Nucleus accumbens (tissue), 56 donors: ENCODE measurements around the gene UACA.
A peak's percentile ranks its signal among the peaks of the same experiment; 100 is the strongest.
"Not testable (repeated sequence)": the region's sequence is repeated elsewhere in the genome, so short reads cannot be mapped to it uniquely, and the experiment has no call there.

ENCODE experiments used
- DNase-seq, 56 donors: peaks; one replicate each; lab custom pipeline; 2025; lab: John Stamatoyannopoulos, UW

The UACA gene

GRCh38 chr15:70753101-70753829 is 10.1 kb downstream of the UACA start:
- no peak for DNase-seq

- DNase-seq: no peak
Observed at GRCh38 chr15:70752193-70752635, 11.1 kb downstream of the UACA start.

- no peak for DNase-seq
Observed at GRCh38 chr15:70750203-70750869, 13.0 kb downstream of the UACA start.

- peak in 16 of 56 donors; percentile 1 to 56 (median 24) for DNase-seq
Observed at GRCh38 chr15:70748281-70748747, 15.0 kb downstream of the UACA start.

- not testable (repeated sequence) for DNase-seq
Observed at GRCh38 chr15:70746598-70746997, 16.8 kb downstream of the UACA start.

GRCh38 chr15:70742928-70743327 is 20.4 kb downstream of the UACA start:
- no peak for DNase-seq

- no peak for DNase-seq
Observed at GRCh38 chr15:70741677-70742293, 21.6 kb downstream of the UACA start.

GRCh38 chr15:70741107-70741531 is 22.2 kb downstream of the UACA start:
- DNase-seq: no peak

GRCh38 chr15:70735040-70735439 is 28.3 kb downstream of the UACA start:
- DNase-seq: not testable (repeated sequence)

GRCh38 chr15:70729164-70729563 is 34.2 kb downstream of the UACA start:
- DNase-seq: no peak

GRCh38 chr15:70726753-70727152 is 36.6 kb downstream of the UACA start:
- DNase-seq: no peak

- no peak for DNase-seq
Observed at GRCh38 chr15:70723927-70724326, 39.4 kb downstream of the UACA start.

GRCh38 chr15:70723122-70723422 is 40.3 kb downstream of the UACA start:
- DNase-seq: no peak

- DNase-seq: no peak
Observed at GRCh38 chr15:70722266-70723121, 40.9 kb downstream of the UACA start.

GRCh38 chr15:70720228-70721016 is 42.9 kb downstream of the UACA start:
- no peak for DNase-seq

- no peak for DNase-seq
Observed at GRCh38 chr15:70717237-70717793, 46.0 kb downstream of the UACA start.

- DNase-seq: no peak
Observed at GRCh38 chr15:70715840-70716485, 47.4 kb downstream of the UACA start.

- no peak for DNase-seq
Observed at GRCh38 chr15:70714565-70714964, 48.8 kb downstream of the UACA start.

GRCh38 chr15:70714015-70714414 is 49.3 kb downstream of the UACA start:
- DNase-seq: no peak
